ENCODE data around the gene ABLIM1.

The ABLIM1 gene

GRCh38 chr10:114646426-114646825, 11.6 kb downstream of the ABLIM1 start:
- no peak for DNase-seq

- no peak for DNase-seq
Observed at GRCh38 chr10:114645706-114646105, 12.4 kb downstream of the ABLIM1 start.

GRCh38 chr10:114643158-114643557, 14.9 kb downstream of the ABLIM1 start:
- no peak for DNase-seq

GRCh38 chr10:114642729-114643128, 15.3 kb downstream of the ABLIM1 start:
- DNase-seq: no peak

- DNase-seq: no peak
Observed at GRCh38 chr10:114638821-114639625, 19.1 kb downstream of the ABLIM1 start.

GRCh38 chr10:114635797-114636550, 22.1 kb downstream of the ABLIM1 start:
- no peak for DNase-seq

GRCh38 chr10:114635101-114635500, 23.0 kb downstream of the ABLIM1 start:
- DNase-seq: no peak

- no peak for DNase-seq
Observed at GRCh38 chr10:114634609-114634979, 23.5 kb downstream of the ABLIM1 start.

- DNase-seq: no peak
Observed at GRCh38 chr10:114632869-114633715, 25.0 kb downstream of the ABLIM1 start.

- peak in 1 of 2 donors; percentile 9 for DNase-seq
Observed at GRCh38 chr10:114631666-114632417, 26.2 kb downstream of the ABLIM1 start.

GRCh38 chr10:114631090-114631665, 26.9 kb downstream of the ABLIM1 start:
- DNase-seq: no peak

GRCh38 chr10:114629824-114630730, 28.0 kb downstream of the ABLIM1 start:
- DNase-seq: no peak

- no peak for DNase-seq
Observed at GRCh38 chr10:114629083-114629823, 28.8 kb downstream of the ABLIM1 start.

- no peak for DNase-seq
Observed at GRCh38 chr10:114628106-114628505, 30.0 kb downstream of the ABLIM1 start.

GRCh38 chr10:114626841-114627240, 31.2 kb downstream of the ABLIM1 start:
- no peak for DNase-seq

GRCh38 chr10:114624951-114625780, 32.9 kb downstream of the ABLIM1 start:
- DNase-seq: no peak

- no peak for DNase-seq
Observed at GRCh38 chr10:114624422-114624821, 33.7 kb downstream of the ABLIM1 start.

- DNase-seq: no peak
Observed at GRCh38 chr10:114623661-114624294, 34.3 kb downstream of the ABLIM1 start.

- DNase-seq: no peak
Observed at GRCh38 chr10:114623155-114623554, 34.9 kb downstream of the ABLIM1 start.
